ENCODE measurements around the gene FRMD1.
A peak's percentile ranks its signal among the peaks of the same experiment; 100 is the strongest.

Gene FRMD1

GRCh38 chr6:168035661-168036545, 43.1 kb downstream of the FRMD1 start:
- TF ChIP-seq CTCF (conservative IDR thresholded peaks at IDR 0.05; ENCODE audit: low read depth, low read length) = no peak
- no peak for DNase-seq (ENCODE audit: low read depth)
- H3K4me3 ChIP-seq (ENCODE audit: low read depth, low read length) = peak overlapping the region; percentile 52

- peak; percentile 86 for DNase-seq (ENCODE audit: low read depth)
- peak overlapping the region; percentile 52 for H3K4me3 ChIP-seq (ENCODE audit: low read depth, low read length)
- no peak for TF ChIP-seq CTCF (conservative IDR thresholded peaks at IDR 0.05; ENCODE audit: low read depth, low read length)
These were observed 43.8 kb downstream of the FRMD1 start for GRCh38 chr6:168035098-168035660.

GRCh38 chr6:168034537-168034936, 44.5 kb downstream of the FRMD1 start:
- no peak for DNase-seq (ENCODE audit: low read depth)
- no peak for TF ChIP-seq CTCF (conservative IDR thresholded peaks at IDR 0.05; ENCODE audit: low read depth, low read length)
- H3K4me3 ChIP-seq (ENCODE audit: low read depth, low read length) = no peak overlapping the region

GRCh38 chr6:168033791-168034190, 45.2 kb downstream of the FRMD1 start:
- H3K4me3 ChIP-seq (ENCODE audit: low read depth, low read length) = no peak overlapping the region
- TF ChIP-seq CTCF (conservative IDR thresholded peaks at IDR 0.05; ENCODE audit: low read depth, low read length) = no peak
- DNase-seq (ENCODE audit: low read depth) = no peak

- peak; percentile 80 for DNase-seq (ENCODE audit: low read depth)
- H3K4me3 ChIP-seq (ENCODE audit: low read depth, low read length) = no peak overlapping the region
- peak; percentile 70 for TF ChIP-seq CTCF (conservative IDR thresholded peaks at IDR 0.05; ENCODE audit: low read depth, low read length)
These were observed 46.8 kb downstream of the FRMD1 start for GRCh38 chr6:168032005-168032760.

- no peak overlapping the region for H3K4me3 ChIP-seq (ENCODE audit: low read depth, low read length)
- TF ChIP-seq CTCF (conservative IDR thresholded peaks at IDR 0.05; ENCODE audit: low read depth, low read length) = no peak
- no peak for DNase-seq (ENCODE audit: low read depth)
These were observed 47.5 kb downstream of the FRMD1 start for GRCh38 chr6:168031411-168031971.

Measured in choroid plexus epithelial cell (primary cell).